Activated T-helper 17 cell treated with anti-CD3 and anti-CD28 coated beads, Interleukin-2, amount 50 U/mL, for 72 hours (primary cell): Measurements from ENCODE around the gene ARHGAP28. TPM values are rescaled to one million over a fixed set of nuclear protein-coding genes. Genes with fewer than 3 reads are reported as not detected.

Source experiments
- ATAC-seq: fragments of 150-1000 bp; cut with Tn5 transposase; replicated peaks from 2 replicates; pipeline ENCODE4 v1.10.0; 2021; ENCODE audit warnings: mild to moderate bottlenecking, moderate library complexity
- H3K27ac Mint-ChIP-seq: one replicate; pipeline ENCODE4 v1.8.0; 2022; ENCODE audit warnings: mixed read lengths
- H3K27me3 Mint-ChIP-seq: one replicate; pipeline ENCODE4 v1.8.0; 2022; ENCODE audit warnings: mixed read lengths
- H3K36me3 Mint-ChIP-seq: one replicate; pipeline ENCODE4 v1.8.0; 2022; ENCODE audit warnings: low read depth, mild to moderate bottlenecking, mixed read lengths
- H3K4me1 Mint-ChIP-seq: one replicate; pipeline ENCODE4 v1.8.0; 2022; ENCODE audit warnings: mixed read lengths
- H3K4me3 Mint-ChIP-seq: one replicate; pipeline ENCODE4 v1.8.0; 2022; ENCODE audit warnings: mild to moderate bottlenecking, mixed read lengths
- H3K9me3 Mint-ChIP-seq: one replicate; pipeline ENCODE4 v1.8.0; 2022; ENCODE audit warnings: mixed read lengths
- total RNA-seq, 2 donors: library from RNA; stranded (reverse); gene quantifications; one replicate each; pipeline ENCODE4 v1.2.3, GENCODE V29; 2022

ARHGAP28 gene, protein sequence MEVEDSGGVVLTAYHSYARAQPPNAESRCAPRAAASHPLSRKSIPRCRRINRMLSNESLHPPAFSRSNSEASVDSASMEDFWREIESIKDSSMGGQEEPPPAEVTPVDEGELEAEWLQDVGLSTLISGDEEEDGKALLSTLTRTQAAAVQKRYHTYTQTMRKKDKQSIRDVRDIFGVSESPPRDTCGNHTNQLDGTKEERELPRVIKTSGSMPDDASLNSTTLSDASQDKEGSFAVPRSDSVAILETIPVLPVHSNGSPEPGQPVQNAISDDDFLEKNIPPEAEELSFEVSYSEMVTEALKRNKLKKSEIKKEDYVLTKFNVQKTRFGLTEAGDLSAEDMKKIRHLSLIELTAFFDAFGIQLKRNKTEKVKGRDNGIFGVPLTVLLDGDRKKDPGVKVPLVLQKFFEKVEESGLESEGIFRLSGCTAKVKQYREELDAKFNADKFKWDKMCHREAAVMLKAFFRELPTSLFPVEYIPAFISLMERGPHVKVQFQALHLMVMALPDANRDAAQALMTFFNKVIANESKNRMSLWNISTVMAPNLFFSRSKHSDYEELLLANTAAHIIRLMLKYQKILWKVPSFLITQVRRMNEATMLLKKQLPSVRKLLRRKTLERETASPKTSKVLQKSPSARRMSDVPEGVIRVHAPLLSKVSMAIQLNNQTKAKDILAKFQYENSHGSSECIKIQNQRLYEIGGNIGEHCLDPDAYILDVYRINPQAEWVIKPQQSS
- total RNA-seq: not detected

DNA sequence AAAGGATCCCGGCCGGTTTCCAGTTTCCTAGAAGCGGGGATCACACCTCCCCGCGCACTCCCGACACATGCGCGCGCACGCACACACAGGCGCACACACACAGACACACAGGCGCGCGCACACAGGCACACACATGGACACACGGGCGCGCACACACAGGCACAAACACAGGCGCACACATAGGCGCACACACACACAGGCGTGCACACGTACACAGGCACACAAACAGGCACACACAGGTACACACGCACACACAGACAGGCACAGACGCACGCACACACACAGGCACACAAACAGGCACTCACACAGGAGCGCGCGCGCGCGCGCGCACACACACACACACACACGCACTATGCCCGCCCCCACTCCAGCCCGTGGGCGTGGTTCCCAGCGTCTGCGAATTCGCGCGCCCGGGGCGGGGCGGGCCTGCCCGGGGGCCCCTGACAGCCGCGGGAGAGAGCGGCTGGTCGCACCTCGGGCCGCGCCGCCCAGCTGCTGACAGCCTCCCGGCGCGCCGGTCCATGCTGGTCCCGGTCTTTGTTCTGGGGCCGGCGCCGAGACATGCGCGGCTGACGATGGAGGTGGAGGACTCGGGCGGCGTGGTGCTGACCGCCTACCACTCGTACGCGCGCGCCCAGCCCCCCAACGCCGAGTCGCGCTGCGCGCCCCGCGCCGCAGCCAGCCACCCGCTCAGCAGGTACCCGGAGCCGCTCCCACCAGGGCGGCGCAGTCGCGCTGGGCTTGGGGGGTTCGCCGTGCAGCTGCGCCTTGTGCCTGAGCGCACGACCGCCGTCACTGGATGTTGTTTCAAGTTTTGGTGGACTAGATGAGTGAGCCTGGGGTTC is at the start of gene ARHGAP28:
TSS of gene ARHGAP28 (plus strand) at position 470 of the 845 bp plus-strand sequence. CDS start at position 576, 106 bp downstream.
- Mint-ChIP-seq H3K4me3 (peak within 1 kb of the TSS; percentile 44), H3K4me1 (no peaks in the 10 kb centered on the region), H3K9me3 (peaks cover 7% of the 10 kb centered on the region), H3K27me3 (peaks cover 3% of the 10 kb centered on the region), H3K27ac (no peak within 1 kb of the TSS), H3K36me3 (no peaks in the 10 kb centered on the region)
- ATAC-seq: no peak

DNA sequence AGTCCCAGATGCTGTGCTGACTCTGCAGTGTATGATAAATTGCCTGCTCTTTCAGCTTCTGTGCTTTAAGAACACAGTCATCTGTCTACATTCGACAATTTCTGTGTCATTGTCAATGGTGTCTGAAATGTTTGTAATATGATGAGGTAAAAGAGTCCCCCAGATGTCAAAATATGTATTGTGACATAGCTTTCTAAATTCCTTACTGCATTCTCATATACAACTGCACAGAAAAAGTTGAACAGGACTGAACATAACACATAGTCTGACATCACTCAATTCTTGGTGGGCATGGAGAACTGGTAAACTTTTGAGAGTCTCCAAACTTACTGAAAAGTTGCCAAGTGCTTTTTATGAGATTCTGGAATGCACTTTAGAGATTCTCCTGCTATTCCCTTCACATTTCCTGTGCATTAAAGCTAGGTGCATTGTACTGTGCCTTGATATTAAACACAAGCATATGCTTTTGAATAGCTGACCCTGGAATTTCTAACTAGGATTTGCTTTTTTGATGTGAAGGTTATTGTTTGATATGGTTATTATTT is 48.1 kb upstream of the ARHGAP28 start:
- Mint-ChIP-seq H3K4me1 (no peaks in the 10 kb centered on the region), H3K9me3 (peaks cover 7% of the 10 kb centered on the region), H3K36me3 (no peaks in the 10 kb centered on the region), H3K27ac (no peak overlapping the region), H3K4me3 (no peak overlapping the region), H3K27me3 (no peaks in the 10 kb centered on the region)
- no peak for ATAC-seq

DNA sequence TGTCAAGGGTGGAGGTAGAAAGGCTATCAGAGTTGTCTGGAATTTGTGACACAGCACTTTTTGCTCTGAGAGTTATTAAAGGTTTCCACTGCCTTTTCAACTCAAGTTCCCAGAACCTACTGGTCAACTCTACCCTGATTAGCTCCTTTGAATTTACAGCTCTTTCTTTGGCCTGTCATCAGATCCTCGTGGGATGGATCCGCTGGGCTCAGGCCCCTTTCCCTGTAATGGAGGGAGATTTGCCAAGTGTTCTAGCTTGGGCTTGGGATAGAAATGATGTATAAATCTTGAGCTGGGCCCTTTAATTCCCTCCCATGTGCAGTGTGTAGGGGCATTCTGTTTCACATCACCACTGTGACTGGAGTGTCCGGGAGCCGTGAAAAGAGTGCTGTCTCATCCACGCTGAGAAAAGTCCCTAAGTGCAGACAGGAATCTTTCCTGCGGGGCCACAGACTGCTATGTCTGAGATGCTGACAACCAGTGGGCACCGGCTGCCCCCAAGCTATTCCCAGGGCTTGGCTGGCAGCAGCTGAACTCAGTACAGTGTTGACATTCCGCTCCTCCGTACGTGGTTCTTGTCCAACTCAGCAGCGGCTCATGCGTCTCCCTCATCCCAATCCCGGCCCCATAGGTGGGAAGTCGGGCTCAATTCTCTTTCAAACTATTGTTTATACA is 46.9 kb upstream of the ARHGAP28 start:
- ATAC-seq: no peak
- Mint-ChIP-seq H3K27ac (no peak overlapping the region), H3K4me3 (no peak overlapping the region), H3K4me1 (no peaks in the 10 kb centered on the region), H3K36me3 (no peaks in the 10 kb centered on the region), H3K9me3 (peaks cover 7% of the 10 kb centered on the region), H3K27me3 (no peaks in the 10 kb centered on the region)

DNA sequence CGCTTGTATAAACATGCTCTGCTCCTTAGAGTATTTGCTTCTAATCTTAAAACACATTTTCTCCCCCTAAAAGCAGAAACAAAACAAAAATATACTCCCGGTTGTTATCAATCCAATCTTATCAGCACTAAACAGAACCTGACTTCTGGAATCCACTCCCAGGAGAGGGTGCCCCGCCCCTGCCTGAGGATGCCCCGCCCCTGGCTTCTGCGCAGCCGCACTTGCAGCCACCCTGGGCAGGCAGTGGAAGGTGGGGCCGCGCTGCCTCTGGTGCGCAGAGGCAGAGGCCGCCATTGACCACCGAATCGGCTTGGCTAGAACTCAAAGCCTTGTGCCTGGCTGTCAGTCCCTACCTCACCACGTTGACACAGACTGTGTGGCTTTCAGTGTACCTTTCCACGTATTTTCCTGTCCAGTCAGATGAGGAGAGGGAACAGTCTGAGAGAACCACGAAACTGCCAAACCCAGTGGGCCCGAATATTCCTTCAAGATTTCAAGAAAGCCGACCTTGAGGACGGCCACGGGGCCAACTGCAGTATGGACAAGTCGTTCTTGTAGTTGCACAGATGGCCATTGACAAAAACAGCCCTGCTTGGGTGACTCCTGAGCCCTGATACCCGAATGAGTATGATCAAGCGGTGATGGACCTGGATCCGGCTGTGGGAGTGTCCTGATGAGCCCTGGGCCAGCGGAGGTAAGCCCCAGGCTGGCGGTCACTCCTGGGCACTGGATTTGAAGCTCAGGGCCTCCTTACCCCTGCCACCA is 46.2 kb upstream of the ARHGAP28 start:
- H3K4me1 Mint-ChIP-seq: no peaks in the 10 kb centered on the region
- no peak overlapping the region for H3K27ac Mint-ChIP-seq
- H3K4me3 Mint-ChIP-seq: no peak overlapping the region
- no peaks in the 10 kb centered on the region for H3K27me3 Mint-ChIP-seq
- peaks cover 7% of the 10 kb centered on the region for H3K9me3 Mint-ChIP-seq
- no peak for ATAC-seq
- no peaks in the 10 kb centered on the region for H3K36me3 Mint-ChIP-seq

DNA sequence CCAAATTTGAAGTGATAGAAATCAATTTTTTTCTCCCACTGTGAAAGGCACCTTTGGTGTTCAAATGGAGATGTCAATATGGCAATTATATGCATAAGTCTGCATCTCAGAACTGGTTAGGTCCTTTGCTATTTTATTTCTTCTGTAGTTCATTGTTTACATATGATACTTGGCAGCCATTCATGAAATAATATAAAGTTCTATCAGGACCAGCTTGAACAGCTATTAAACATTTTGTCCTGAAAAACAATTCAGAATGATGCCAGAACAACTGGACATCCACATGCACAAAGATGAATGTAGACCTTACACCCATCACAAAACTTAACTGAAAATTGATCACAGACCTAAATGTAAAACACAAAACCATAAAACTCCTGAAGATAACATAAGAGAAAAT is 41.8 kb upstream of the ARHGAP28 start:
- Mint-ChIP-seq H3K9me3 (peaks cover 7% of the 10 kb centered on the region), H3K36me3 (no peaks in the 10 kb centered on the region), H3K4me1 (no peaks in the 10 kb centered on the region)

DNA sequence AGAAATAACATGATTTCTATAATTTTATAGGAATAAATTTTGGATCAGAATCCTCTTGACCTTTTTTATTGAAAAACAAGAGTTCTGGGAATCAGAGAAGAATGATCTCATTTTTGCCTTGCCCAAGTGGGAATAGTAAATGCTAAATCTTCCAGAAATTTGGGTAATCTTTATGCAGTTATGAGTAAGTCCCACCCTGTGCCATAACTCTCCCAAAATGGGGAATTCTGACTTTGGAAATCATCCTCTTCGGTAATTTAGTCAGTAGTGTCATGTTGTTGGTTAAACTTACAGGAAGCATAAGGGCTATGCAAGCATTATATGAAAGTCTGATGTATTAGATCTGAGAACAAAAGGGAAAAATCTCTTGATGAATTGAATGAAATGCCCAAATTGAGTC is 20.6 kb upstream of the ARHGAP28 start:
- Mint-ChIP-seq H3K36me3 (no peaks in the 10 kb centered on the region), H3K4me1 (no peaks in the 10 kb centered on the region), H3K27ac (no peak overlapping the region), H3K27me3 (no peaks in the 10 kb centered on the region), H3K4me3 (no peak overlapping the region), H3K9me3 (peaks cover 14% of the 10 kb centered on the region)
- no peak for ATAC-seq

More for the DNA sequence above, 41.8 kb upstream of the ARHGAP28 start:
- H3K27me3 Mint-ChIP-seq: no peaks in the 10 kb centered on the region
- ATAC-seq: no peak
- H3K4me3 Mint-ChIP-seq: no peak overlapping the region
- H3K27ac Mint-ChIP-seq: no peak overlapping the region

DNA sequence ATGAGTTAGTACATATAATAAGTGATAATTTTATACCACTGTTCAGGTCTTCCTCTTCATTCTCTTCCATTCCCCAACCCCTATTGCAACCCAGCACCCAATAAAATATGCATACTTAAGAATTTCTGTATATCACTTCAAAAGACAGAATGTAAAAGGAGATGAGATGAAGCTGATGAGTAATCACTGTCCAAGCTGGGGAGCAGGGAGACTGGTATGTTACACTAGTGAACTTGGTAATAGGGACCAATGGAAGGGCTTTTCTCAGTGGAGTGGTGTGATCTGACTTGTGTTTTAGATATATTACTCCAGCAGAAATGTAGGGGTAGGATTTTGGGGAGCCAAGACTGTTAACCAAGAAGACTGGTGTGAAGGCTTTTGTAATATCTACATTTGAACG is 18.0 kb upstream of the ARHGAP28 start:
- Mint-ChIP-seq H3K27ac (no peak overlapping the region), H3K9me3 (peaks cover 13% of the 10 kb centered on the region)
- ATAC-seq: no peak

DNA sequence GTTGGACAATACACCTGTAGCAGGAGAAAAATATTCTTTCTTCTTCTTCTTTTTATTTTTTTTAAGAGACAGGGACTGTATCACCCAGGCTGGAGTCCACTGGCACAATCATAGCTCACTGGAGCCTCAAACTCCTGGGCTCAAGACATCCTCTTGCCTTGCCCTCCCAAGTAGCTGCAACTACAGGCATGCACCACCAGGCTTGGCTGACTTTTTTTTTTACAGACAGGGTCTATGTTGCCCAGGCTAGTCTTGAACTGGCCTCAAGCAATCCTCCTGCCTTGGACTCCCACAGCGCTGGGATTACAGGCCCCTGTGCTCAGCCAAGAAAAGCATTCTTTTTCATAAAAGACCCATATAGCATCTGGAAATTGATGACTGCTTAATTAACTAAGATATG is 17.1 kb upstream of the ARHGAP28 start:
- Mint-ChIP-seq H3K9me3 (peaks cover 8% of the 10 kb centered on the region), H3K36me3 (no peaks in the 10 kb centered on the region), H3K4me1 (no peaks in the 10 kb centered on the region), H3K4me3 (no peak overlapping the region), H3K27me3 (no peaks in the 10 kb centered on the region), H3K27ac (no peak overlapping the region)
- no peak for ATAC-seq

More for the DNA sequence above, 18.0 kb upstream of the ARHGAP28 start:
- Mint-ChIP-seq H3K36me3 (no peaks in the 10 kb centered on the region), H3K4me3 (no peak overlapping the region), H3K27me3 (no peaks in the 10 kb centered on the region), H3K4me1 (no peaks in the 10 kb centered on the region)

DNA sequence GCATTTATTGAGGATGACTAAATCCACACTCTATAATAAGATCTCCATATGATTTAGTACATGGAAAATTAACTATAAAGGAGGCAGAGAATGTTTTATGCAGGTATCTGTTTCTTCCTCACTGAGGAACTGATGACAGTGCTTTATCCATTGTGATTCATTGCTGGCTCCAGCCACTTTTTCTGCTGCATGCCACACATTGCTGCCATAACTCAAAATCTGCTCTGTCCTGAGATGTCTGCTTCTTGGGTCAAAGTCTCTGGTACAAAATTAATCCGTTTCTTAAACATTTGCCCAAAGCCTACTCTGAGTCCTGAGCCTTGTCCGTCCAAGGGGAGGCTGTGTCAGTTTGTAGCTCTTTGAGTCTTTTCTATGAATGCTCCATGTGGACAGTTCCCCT is 15.5 kb upstream of the ARHGAP28 start:
- Mint-ChIP-seq H3K27me3 (no peaks in the 10 kb centered on the region), H3K36me3 (no peaks in the 10 kb centered on the region), H3K27ac (no peak overlapping the region), H3K4me1 (no peaks in the 10 kb centered on the region), H3K9me3 (peaks cover 7% of the 10 kb centered on the region), H3K4me3 (no peak overlapping the region)
- ATAC-seq: no peak

DNA sequence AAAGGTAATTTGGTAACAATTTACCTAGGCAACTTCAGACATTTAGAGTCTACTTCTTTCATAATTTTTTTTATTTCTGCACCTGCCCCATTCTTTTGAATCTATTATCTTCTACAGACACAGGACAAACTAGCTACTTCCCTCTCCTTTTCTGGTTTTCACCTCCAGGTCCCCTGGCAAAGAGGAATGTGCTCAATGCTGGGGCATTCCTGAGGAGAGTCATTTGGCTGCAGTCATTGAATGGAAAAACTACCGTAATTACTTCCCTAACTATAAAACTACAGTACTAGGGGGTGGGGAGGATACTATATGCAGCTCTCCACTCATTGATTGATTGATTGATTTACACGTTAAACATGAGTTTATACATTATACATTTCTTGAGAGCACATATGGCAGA is 11.2 kb upstream of the ARHGAP28 start:
- no peak overlapping the region for H3K4me3 Mint-ChIP-seq
- no peaks in the 10 kb centered on the region for H3K27me3 Mint-ChIP-seq
- H3K4me1 Mint-ChIP-seq: no peaks in the 10 kb centered on the region
- no peak overlapping the region for H3K27ac Mint-ChIP-seq
- no peak for ATAC-seq
- H3K9me3 Mint-ChIP-seq: peaks cover 8% of the 10 kb centered on the region
- H3K36me3 Mint-ChIP-seq: no peaks in the 10 kb centered on the region

DNA sequence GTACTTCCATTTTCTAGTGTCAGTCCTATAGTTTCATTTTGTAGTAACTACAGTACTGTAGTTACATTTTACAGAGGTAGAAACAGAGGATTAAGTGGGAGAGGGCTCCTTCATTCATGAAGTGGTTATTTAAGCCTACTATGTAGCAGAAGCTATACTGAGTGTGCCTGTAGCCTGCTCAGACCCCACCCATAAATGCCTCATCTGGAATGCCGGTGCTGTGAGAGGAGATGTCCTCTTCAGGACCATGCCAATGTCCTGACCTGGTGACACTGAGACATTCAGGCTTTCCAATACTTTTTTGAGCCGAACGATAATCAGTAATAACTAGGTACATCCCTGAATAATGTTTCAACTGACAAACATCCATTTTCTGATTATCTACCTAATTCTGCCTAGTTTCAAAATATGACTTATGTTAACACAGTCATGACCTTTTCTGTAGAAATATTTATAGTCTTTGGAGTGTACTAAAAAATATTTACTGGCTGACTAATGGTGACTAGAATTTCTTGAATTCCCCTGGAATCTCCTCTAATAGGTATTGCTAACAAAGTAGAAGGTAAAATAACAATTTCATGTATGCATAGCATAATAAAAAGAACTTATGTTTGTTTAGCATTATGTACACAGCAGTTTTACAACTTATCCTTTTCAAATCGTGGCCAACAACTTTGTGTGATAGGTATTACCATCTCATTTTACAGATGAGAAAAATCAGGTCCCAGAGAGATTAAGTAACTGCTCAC is 10.2 kb upstream of the ARHGAP28 start:
- Mint-ChIP-seq H3K27me3 (no peaks in the 10 kb centered on the region), H3K4me1 (no peaks in the 10 kb centered on the region), H3K4me3 (no peak overlapping the region), H3K27ac (no peak overlapping the region), H3K36me3 (no peaks in the 10 kb centered on the region), H3K9me3 (peaks cover 8% of the 10 kb centered on the region)
- no peak for ATAC-seq

DNA sequence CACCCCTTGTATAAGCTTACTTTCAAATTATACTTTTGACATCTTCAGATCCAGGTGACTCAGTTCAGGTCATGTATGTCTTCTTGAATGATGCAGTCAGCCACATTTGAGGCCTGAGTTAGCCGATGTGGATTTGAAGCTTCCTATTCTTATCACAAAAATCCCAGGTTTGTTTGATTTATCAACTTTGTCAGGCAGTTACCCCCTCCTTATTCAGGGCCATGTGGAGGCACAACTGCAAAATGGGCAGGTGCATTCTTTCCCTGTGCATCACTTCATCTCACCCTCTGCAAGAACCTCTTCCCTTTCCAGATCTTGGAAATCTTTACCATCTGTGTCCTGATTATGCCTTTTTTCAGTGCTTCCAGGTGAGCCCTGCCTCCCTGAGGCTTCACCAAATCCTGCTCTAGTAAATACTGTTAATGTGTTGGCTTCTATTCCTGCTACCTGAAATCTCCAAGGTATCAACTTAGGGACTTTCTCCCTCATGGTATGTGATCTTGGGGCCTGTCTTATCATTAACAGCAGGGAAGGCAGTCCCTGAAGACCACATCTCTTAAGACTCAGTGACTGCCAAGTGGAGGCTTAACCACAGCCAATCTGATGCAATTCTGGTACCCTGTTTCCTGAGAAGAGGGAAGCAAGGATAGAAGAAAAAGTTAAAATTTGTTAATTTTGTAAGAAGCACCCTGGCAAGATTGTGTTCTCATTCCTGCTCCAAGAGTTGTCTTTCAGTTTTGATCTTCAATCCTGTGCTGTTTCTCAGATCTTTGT is 9.4 kb upstream of the ARHGAP28 start:
- ATAC-seq: no peak
- Mint-ChIP-seq H3K4me1 (no peaks in the 10 kb centered on the region), H3K36me3 (no peaks in the 10 kb centered on the region), H3K4me3 (no peak overlapping the region), H3K27me3 (no peaks in the 10 kb centered on the region), H3K9me3 (peaks cover 8% of the 10 kb centered on the region), H3K27ac (no peak overlapping the region)
